Measurements from ENCODE around the gene KCMF1.
"Not testable (repeated sequence)": the region's sequence is repeated elsewhere in the genome, so short reads cannot be mapped to it uniquely, and the experiment has no call there.

The KCMF1 gene

DNA sequence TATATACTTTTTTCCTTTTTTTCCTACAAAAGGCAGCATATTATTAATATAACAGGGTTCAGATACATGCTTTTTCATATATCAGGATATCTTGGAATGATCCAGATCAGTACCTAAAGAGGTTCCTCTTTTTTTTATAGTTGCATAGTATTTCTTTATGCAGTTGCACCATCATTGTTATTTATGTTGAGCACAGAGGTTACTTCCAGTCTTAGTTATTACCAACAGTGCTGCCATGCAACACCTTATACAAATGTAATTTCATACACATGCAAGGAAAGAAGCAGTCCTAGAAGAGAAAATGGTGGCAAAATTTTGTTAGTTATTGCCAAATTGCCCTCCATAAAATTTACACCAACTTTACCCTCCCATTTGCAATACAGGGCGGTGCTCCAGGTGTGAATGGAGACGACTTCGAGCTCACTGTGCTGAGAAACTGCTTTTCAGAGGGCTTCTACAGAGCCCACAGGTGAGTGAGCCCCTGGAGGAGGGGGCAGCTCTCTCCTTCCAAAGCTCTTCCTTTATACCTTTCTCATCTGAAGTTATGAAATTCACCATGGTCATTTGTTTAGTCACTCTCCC, 30.0 kb upstream of the KCMF1 start:
- no peak for TF ChIP-seq POLR2AphosphoS5 (IDR thresholded peaks at IDR 0.05; ENCODE audit: low read depth, low read length)
- FAIRE-seq, result no peak
- DNase-seq (ENCODE audit: insufficient read length), result no peak

DNA sequence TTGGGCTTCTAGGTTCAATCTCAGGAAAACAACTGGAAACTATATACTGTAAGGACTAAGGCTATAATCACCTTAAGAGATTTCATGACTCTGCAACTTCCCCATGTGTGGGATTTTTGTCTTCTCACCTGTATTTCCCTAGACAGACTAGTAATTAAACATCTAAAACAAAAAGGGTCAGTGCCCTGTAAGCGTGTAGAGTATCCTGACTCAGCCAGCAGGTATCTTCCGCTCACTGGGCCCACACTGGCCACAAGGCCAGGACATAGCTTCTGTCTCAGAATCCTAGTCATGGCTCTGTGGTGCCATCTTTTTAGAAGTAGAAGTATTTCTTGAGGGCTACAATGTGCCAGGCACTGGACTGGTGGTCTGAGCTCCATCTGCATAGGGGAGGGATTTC, 28.8 kb upstream of the KCMF1 start:
- FAIRE-seq (no peak), DNase-seq (ENCODE audit: insufficient read length) (no peak)
- TF ChIP-seq POLR2AphosphoS5 (IDR thresholded peaks at IDR 0.05; ENCODE audit: low read depth, low read length) (no peak), TAF1 (IDR thresholded peaks at IDR 0.05; ENCODE audit: borderline replicate concordance, low read depth, low read length) (no peak), POLR2A (IDR thresholded peaks at IDR 0.05; ENCODE audit: low read depth, low read length) (no peak)

DNA sequence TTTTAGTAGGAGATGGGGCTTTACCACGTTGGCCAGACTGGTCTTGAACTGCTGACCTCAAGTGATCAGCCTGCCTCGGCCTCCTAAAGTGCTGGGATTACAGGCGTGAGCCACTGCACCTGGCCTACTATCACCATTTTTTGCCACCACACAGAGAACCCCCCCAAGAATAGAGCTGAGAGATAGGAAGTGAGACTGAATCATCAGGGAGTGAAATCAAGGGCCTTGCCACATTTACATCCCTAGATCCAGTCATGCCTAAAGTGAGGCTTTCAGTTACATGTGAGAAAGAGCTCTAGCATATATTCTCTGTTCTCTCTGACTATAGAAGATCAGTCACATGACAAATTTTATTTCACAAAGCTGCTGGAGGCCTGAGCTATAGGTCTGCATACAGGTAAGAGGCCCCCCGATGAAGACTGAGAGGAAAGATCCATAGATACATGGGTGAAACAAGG, 28.0 kb upstream of the KCMF1 start:
- FAIRE-seq, result peak; percentile 44
- TF ChIP-seq TAF1 (IDR thresholded peaks at IDR 0.05; ENCODE audit: borderline replicate concordance, low read depth, low read length) (peak; percentile 60; the same call in 1 of the 2 replicates), POLR2A (IDR thresholded peaks at IDR 0.05; ENCODE audit: low read depth, low read length) (no peak; the same call in 1 of the 2 replicates), POLR2AphosphoS5 (IDR thresholded peaks at IDR 0.05; ENCODE audit: low read depth, low read length) (peak; percentile 44; the same call in 1 of the 2 replicates)
- DNase-seq (ENCODE audit: insufficient read length), result no peak

DNA sequence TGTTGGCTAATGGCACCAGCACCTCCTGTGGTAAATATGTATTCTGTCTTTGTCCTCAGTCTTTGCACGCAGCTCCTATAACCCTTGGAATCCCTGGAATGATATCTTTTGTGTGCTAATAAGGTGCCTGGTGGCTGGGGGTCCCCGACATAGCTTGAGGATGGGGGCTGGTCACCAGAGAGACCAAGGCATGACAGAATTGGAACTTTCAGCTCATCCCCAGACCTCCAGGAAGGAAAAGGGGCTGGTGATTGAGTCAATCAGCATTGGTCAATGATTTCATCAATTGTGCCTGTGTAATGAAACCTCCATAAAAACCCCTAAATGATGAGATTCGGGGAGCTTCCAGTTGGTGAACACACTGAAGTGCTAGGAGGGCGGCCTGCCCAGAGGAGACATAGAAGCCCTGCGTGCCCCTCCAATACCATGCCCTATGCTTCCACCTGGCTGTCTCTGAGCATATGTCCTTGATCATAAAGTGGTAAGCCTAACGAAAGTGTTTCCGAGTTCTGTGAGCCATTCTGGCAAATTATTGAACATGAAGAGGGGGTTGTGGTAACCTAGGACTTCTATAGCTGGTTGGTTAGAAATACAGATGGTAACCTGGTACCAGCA, 26.6 kb upstream of the KCMF1 start:
- FAIRE-seq, result no peak
- DNase-seq (ENCODE audit: insufficient read length), result no peak

DNA sequence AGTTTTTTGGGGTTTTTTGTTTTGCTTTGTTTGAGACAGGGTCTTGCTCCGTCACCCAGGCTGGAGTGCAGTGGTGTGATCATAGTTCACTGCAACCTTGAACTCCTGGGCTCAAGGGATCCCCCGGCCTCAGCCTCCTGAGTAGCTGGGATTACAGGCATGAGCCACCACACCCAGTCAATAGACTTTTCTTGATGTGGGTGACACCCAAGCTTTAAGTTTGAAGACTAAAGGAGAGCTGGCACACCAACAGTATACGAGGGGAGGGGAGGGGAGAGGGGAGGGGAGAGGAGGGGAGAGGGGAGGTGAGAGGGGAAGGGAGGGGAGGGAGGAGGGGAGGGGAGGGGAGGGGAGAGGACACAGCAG, 25.1 kb upstream of the KCMF1 start:
- FAIRE-seq; DNase-seq (ENCODE audit: insufficient read length): not testable (repeated sequence)

More for the DNA sequence above, 26.6 kb upstream of the KCMF1 start:
- TF ChIP-seq TAF1 (IDR thresholded peaks at IDR 0.05; ENCODE audit: borderline replicate concordance, low read depth, low read length), result no peak
- 0 out of 2 replicates have a peak, but pooled peaks have one; percentile 21 for TF ChIP-seq POLR2AphosphoS5 (IDR thresholded peaks at IDR 0.05; ENCODE audit: low read depth, low read length)

DNA sequence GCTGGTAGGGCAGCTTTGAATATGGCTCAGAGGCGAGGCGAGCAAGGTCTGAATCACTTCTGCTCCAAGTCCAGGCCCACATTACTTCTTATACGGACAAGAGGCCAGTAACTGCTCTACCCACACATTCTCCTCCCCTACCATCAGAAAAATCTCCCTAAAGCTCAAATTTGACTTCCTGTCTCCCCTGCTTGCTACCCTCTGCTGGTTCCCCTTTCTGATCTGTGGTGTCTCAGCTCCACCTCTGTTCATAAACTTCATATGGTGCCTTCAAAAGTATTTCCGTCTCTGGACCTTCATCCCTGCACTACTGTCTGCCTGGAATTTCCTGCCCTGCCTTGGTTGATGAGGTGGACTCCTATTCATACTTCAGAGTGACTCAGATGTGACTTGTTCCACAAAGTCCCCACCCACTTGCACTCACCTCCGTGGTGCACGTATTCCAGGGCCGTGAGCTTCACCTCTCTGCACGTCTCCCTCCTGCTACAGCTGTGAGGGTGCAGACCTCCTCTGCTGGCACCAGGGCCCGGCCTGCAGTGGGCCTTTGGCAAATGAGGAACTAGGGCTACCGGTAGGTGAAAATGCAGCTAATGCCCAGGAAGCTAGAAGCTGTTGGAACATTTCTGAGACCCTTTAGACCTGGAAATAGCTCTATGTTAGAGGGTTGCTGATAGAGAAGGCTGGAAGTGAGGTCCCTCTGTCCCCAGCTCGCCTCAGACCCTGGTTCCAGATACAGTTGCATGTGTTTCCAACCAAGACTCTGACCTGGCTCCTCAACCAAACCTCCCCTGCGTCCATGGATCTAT, 24.6 kb upstream of the KCMF1 start:
- peak; percentile 82 for FAIRE-seq

DNA sequence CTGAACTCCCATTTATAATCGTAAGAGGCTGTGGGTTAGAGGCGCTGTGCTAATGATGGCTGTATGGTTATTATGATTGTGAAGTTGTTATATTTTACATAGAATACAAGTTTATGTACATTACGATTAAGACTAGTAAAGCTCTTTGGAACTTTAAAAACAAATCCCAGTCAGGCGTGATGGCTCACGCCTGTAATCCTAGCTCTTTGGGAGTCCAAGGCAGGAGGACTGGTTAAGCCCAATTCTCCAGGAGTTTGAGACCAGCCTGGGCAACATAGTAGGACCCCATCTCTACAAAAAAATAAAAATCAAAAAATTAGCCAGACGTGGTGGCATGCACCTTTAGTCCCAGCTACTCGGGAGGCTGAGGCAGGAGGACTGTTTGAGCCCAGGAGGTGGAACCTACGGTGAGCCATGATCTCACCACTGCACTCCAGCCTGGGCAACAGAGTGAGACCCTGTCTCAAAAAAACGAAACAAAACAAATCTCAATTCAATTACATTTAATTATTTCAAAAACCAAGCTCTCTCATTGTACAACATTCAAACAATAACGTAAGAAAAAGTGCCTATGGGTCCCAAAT, 23.9 kb upstream of the KCMF1 start:
- TF ChIP-seq TAF1 (IDR thresholded peaks at IDR 0.05; ENCODE audit: borderline replicate concordance, low read depth, low read length) (no peak), POLR2A (IDR thresholded peaks at IDR 0.05; ENCODE audit: low read depth, low read length) (no peak), POLR2AphosphoS5 (IDR thresholded peaks at IDR 0.05; ENCODE audit: low read depth, low read length) (no peak)
- DNase-seq (ENCODE audit: insufficient read length) (no peak), FAIRE-seq (no peak)

More for the DNA sequence above, 24.6 kb upstream of the KCMF1 start:
- peak; percentile 74; the same call in 1 of the 2 replicates for TF ChIP-seq TAF1 (IDR thresholded peaks at IDR 0.05; ENCODE audit: borderline replicate concordance, low read depth, low read length)
- TF ChIP-seq POLR2AphosphoS5 (IDR thresholded peaks at IDR 0.05; ENCODE audit: low read depth, low read length), result peak; percentile 88
- peak; percentile 89 for TF ChIP-seq POLR2A (IDR thresholded peaks at IDR 0.05; ENCODE audit: low read depth, low read length)
- no peak for DNase-seq (ENCODE audit: insufficient read length)

DNA sequence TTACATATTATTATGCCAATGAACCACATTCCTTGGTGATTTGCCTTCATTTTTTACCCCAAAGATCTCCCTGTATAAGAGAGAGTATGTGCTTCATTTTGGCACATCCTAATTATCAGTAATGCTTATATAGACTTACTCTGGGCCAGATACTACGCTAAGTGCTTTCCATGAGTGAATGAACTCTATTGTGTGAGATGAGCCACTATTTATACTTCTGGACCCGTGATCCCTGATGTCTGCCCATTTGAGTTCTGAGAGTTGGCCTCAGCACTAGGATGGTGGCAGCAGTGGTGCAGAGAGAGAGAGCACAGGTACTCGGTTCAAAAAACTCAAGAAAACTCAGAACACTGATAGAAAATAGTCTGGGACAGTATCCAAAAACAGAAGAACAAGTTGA, 17.4 kb upstream of the KCMF1 start:
- TF ChIP-seq POLR2A (IDR thresholded peaks at IDR 0.05; ENCODE audit: low read depth, low read length) (no peak), TAF1 (IDR thresholded peaks at IDR 0.05; ENCODE audit: borderline replicate concordance, low read depth, low read length) (no peak), POLR2AphosphoS5 (IDR thresholded peaks at IDR 0.05; ENCODE audit: low read depth, low read length) (no peak)
- FAIRE-seq (no peak), DNase-seq (ENCODE audit: insufficient read length) (no peak)

DNA sequence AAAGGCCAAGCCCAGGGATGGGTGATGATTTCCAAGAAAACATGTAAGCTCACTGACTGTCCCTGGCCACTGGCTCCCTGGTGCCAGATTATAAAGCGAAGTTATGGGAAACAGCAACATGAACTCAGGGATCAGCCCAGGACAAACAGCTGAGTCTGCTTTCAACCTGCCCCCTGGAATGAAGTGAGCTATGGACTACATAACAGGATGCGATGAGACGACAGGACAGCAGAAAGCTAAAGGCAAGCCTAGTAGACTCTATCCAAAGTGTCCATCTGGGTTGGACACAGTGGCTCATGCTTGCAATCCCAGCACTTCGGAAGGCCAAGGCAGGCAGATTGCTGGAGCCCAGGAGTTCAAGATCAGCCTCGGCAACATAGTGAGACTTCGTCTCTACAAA, 16.6 kb upstream of the KCMF1 start:
- no peak for TF ChIP-seq TAF1 (IDR thresholded peaks at IDR 0.05; ENCODE audit: borderline replicate concordance, low read depth, low read length)
- no peak for TF ChIP-seq POLR2A (IDR thresholded peaks at IDR 0.05; ENCODE audit: low read depth, low read length)
- TF ChIP-seq POLR2AphosphoS5 (IDR thresholded peaks at IDR 0.05; ENCODE audit: low read depth, low read length), result no peak
- FAIRE-seq, result no peak
- no peak for DNase-seq (ENCODE audit: insufficient read length)

DNA sequence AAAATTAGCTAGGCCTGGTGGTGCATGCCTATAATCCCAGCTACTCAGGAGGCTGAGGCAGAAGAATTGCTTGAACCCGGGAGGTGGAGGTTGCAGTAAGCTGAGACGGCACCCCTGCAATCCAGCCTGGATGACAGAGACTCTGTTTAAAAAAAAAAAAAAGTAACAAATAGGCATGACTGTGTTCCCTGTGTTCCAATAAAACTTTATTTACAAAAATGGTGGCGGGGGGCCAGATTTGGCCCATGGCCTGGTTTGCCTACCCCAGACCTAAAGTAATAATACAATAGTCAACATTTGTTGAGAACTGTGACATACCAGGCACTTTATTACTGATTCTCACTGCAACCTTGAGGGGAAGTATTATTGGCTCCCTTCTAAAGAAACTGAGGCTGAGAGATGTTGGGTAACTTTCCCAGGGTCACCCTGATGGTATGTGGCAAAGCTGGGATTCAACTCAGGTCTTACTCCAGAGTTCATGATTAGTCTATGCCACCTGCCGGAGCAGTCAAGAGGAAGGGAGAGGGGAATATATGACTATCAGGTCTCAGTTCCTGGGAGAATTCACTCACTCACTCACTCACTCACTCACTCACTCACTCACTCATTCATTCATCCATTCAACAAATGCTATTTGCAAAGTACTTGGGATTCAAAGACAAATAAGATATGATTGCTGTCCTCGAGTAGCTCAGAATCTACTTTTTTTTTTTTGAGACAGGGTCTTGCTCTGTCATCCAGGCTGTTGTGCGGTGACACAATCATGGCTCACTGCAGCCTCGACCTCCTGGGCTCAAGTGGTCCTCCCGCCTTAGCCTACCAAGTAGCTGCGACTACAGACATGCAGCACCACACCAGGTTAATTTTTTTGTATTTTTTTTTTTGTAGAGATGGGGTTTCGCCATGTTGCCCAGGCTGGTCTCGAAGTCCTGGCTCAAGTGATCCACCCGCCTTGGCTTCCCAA, 14.3 kb upstream of the KCMF1 start:
- no peak for DNase-seq (ENCODE audit: insufficient read length)
- TF ChIP-seq POLR2AphosphoS5 (IDR thresholded peaks at IDR 0.05; ENCODE audit: low read depth, low read length), result no peak
- TF ChIP-seq POLR2A (IDR thresholded peaks at IDR 0.05; ENCODE audit: low read depth, low read length), result no peak
- no peak for TF ChIP-seq TAF1 (IDR thresholded peaks at IDR 0.05; ENCODE audit: borderline replicate concordance, low read depth, low read length)
- no peak for FAIRE-seq

DNA sequence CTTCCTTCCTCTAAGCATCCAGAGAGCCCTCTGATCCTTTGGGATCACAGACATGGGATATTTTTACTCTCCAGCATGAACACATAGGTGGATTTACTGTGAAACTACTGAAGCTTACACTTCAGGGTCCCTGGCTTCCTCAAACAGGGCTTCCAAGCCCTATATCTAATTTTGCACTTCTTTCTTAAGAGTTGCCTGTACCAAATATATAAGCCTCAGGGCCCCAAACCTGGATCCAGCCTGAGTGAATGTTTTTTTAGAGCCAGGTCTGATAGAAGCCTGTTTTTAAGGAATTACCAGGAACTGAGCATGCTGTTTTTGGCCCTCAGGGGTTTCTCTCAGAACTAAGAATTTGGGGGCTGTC, 13.2 kb upstream of the KCMF1 start:
- TF ChIP-seq POLR2A (IDR thresholded peaks at IDR 0.05; ENCODE audit: low read depth, low read length) (no peak), TAF1 (IDR thresholded peaks at IDR 0.05; ENCODE audit: borderline replicate concordance, low read depth, low read length) (no peak), POLR2AphosphoS5 (IDR thresholded peaks at IDR 0.05; ENCODE audit: low read depth, low read length) (no peak)
- FAIRE-seq (no peak), DNase-seq (ENCODE audit: insufficient read length) (no peak)
